Hair follicle dermal papilla cell (primary cell): ENCODE results near the gene SLC49A3. TPM values are rescaled to one million over a fixed set of nuclear protein-coding genes. Genes with fewer than 3 reads are reported as not detected.

Source experiments
- total RNA-seq: library from RNA; depleted of rRNA; stranded (reverse); fragments of >200 nt; gene quantifications from 2 replicates; pipeline ENCODE4 v1.2.3, GENCODE V29; 2012

SLC49A3 gene
- 4.4 and 8.5 TPM in 2 replicates for total RNA-seq

DNA sequence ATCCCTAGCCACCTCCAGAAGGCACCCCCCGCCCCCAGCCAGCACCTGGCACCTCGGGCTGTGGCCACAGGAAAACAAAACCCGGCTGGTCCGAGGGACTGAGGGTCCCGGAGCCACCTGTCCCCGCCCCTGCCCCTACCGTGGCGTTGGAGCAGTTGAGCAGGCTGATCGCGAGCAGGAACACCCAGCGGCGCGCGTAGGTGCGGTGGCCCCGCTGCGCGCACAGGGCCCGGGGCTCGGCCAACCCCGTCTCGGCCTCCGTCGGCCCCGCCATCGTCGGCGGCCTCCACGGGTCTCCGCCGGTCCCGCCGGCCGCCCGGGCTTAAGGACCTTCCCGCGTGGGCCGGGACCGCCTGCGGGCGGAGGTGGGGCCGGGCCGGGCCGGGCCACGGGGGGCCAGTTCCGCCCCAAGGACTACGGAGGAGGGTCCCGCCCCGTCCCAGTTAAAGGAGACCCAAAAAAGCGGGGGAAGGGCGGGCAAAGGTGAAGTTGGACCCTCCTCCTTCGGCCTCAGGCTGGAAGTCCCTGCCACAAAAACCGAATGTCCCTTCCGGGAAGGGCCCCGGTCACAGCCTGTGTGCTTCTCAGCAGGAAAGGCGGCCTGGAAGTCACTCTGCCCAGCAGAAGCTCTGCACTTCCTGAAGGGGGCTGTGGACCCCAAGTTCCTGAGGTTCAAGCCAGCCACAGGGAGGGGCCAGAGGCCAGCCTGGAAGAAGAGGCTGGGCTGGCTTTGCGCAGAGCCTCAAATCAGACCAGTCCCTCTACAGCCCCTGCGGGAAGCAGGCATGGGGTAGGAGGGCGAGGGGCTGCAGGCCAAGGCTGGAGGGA lies at the start of gene SLC49A3:
Gene SLC49A3 (minus strand): TSS at position 298 of the 828 bp plus-strand sequence. CDS start 24 bp downstream, at position 274.

DNA sequence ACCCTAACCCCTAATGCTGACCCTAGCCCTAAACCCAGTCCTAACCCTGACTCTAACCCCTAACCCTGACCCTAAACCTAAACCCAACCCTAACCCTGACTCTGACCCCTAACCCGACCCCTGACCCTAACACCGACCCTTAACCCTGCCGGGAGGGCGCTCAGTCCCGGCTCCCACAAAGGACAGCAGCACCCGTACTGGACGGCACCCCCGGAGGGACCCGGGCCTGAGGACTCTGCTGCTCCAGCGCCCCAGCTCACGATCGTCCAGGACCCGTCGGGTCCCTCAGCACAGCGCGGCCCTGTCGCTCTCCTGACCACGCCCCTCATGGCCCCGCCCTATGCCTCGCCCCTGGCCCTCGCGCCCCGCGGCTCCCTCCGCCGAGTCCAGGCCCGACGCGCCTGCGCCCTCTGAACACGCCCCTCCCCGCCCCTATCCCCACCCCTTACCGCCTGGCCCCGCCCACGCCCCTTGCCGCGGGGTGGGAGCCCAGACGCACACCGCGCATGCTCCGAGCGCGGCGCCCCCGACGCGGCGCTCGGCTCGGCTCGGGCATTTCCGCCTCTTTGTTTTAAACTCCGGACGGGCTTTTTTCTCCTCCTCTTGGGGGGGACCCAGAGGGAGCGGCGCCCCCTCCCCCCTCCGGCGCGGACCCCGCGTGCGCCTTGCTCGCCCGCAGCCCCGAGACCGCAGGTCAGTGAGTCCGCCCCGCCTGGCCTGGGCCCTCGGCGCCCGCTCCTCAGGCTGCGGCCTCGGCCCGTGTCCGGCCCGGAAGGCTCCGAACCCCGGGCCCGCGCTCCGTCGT lies 16.5 kb upstream of the SLC49A3 start, which contains the start of gene PCGF3:
Gene PCGF3 (plus strand): TSS at position 555 of the 805 bp plus-strand sequence. CDS start 27,849 bp downstream, outside the sequence.

DNA sequence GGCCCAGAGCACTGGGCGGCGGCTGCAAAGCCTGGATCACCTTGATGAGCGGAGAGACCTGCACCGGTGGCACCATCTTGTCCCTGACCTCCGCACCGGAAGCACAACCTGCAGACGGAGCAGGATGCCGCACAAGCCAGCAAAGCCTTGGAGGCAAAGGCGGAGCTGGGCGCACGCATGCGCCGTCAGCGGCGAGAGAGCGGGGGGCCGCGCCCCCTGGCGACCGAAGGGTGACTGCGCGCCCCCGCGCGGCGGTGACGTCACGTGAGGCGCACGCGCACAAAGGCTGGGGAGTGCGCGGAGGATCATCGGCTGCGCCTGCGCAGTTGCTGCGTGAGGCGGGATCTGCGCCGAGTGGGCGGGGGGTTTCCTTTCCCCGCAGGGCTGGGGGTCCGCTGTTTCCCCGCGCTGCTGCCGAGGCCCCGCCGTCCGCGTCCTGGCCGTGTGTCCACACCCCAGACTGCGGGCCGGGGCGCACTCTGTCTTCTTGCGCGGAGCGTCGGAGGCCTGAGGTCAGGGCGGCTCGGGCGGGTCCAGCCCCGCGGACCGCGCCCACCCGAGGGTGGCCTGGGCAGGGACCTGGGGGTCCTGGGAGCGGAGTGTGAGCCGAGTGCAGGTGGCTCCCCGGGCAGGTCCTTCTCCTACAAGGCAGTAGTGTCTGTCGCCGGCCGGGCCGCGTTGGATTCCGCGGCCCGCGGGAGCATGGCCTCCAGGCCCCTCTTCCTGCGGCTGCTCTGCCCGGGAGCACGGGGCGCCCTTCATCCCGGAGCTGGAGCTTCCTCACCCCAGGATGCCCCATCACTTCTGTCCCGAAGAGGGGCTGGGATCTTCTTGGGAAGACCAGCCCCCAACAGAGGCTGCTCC lies 14.5 kb downstream of the SLC49A3 start, which contains the start of the genes ATP5ME and MYL5:
Gene ATP5ME (minus strand): TSS at position 105 of the 864 bp plus-strand sequence. CDS start 29 bp downstream, at position 76.
Gene MYL5 (plus strand): TSS at position 371 of the 864 bp plus-strand sequence. CDS start 3,485 bp downstream, outside the sequence.

Other genes starting within 250 kb of the SLC49A3 start
- gene ZNF721, start 190.0 kb downstream of the SLC49A3 start, total RNA-seq: 13.6 and 22.6 TPM in 2 replicates
- 44.3 and 58.4 TPM in 2 replicates for gene PIGG, start 189.9 kb downstream of the SLC49A3 start, total RNA-seq
- not detected in 2 replicates for gene TMEM271, start 112.9 kb downstream of the SLC49A3 start, total RNA-seq
- gene PDE6B, start 63.6 kb downstream of the SLC49A3 start, total RNA-seq: 0.49 TPM in 1 of 2 replicates, not detected in the other
- 31.9 and 47.2 TPM in 2 replicates for gene ATP5ME, start 14.9 kb downstream of the SLC49A3 start, total RNA-seq
- gene MYL5, start 14.6 kb downstream of the SLC49A3 start, total RNA-seq: 19.8 and 21.3 TPM in 2 replicates
- gene PCGF3, start 16.7 kb upstream of the SLC49A3 start, total RNA-seq: 41.0 and 44.3 TPM in 2 replicates
- gene CPLX1, start 137.0 kb upstream of the SLC49A3 start, total RNA-seq: not detected in 2 replicates
- gene GAK, start 243.2 kb upstream of the SLC49A3 start, total RNA-seq: 64.0 and 67.3 TPM in 2 replicates
- gene TMEM175, start 243.3 kb upstream of the SLC49A3 start, total RNA-seq: 13.3 and 15.1 TPM in 2 replicates